ENCODE measurements around the gene KIAA0408. TPM values are rescaled to one million over a fixed set of nuclear protein-coding genes. Genes with fewer than 3 reads are reported as not detected.
A peak's percentile ranks its signal among the peaks of the same experiment; 100 is the strongest.
"Not testable (repeated sequence)": the region's sequence is repeated elsewhere in the genome, so short reads cannot be mapped to it uniquely, and the experiment has no call there.

Gene KIAA0408
- total RNA-seq, 2 donors from 2014 or later, result 1.5 to 1.8 TPM

DNA sequence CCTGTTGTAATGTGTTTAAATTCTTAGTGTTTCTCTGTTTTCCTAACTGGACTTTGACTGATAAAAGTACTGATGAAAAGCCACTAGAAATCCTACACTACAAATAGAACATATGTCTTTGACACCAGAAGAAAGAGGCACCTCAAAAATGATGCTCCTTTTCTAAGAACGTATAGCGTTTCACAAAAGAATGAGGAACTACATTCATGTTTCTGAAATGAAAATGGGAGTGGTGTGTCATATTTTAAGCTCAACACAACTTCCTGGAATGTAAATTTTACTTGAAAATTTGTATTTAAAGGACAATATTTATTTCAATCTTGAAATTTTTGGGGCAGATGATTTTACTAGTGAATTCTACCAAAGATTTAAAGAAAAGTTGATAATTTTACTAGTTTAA is 35.3 kb downstream of the KIAA0408 start:
- no peak for DNase-seq (ENCODE audit: low spot score)
- Histone ChIP-seq H3K27ac (no peak overlapping the region), H3K27me3 (no peaks in the 10 kb centered on the region), H3K9me3 (no peaks in the 10 kb centered on the region), H3K4me3 (no peak overlapping the region), H3K4me1 (no peaks in the 10 kb centered on the region), H3K36me3 (no peaks in the 10 kb centered on the region)
- TF ChIP-seq, protein P1, sequence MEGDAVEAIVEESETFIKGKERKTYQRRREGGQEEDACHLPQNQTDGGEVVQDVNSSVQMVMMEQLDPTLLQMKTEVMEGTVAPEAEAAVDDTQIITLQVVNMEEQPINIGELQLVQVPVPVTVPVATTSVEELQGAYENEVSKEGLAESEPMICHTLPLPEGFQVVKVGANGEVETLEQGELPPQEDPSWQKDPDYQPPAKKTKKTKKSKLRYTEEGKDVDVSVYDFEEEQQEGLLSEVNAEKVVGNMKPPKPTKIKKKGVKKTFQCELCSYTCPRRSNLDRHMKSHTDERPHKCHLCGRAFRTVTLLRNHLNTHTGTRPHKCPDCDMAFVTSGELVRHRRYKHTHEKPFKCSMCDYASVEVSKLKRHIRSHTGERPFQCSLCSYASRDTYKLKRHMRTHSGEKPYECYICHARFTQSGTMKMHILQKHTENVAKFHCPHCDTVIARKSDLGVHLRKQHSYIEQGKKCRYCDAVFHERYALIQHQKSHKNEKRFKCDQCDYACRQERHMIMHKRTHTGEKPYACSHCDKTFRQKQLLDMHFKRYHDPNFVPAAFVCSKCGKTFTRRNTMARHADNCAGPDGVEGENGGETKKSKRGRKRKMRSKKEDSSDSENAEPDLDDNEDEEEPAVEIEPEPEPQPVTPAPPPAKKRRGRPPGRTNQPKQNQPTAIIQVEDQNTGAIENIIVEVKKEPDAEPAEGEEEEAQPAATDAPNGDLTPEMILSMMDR (IDR thresholded peaks at IDR 0.05), result no peak

DNA sequence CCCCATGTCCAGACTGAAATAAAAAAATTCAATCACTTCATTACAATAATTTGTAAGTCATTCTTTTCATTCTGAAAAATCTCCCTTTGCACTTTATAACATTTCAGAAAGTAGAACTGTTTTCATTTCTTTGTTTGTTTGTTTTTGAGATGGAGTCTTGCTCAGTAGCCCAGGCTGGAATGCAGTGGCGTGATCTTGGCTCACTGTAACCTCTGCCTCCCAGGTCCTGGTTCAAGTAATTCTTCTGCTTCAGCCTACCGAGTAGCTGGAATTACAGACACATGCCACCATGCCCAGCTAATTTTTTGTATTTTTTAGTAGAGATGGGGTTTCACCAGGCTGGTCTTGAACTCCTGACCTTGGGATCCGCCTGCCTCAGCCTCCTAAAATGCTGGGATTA is 38.0 kb downstream of the KIAA0408 start:
- H3K27ac ChIP-seq; H3K9me3 ChIP-seq; DNase-seq (ENCODE audit: low spot score); H3K27me3 ChIP-seq; H3K4me1 ChIP-seq; H3K36me3 ChIP-seq; H3K4me3 ChIP-seq: not testable (repeated sequence)

DNA sequence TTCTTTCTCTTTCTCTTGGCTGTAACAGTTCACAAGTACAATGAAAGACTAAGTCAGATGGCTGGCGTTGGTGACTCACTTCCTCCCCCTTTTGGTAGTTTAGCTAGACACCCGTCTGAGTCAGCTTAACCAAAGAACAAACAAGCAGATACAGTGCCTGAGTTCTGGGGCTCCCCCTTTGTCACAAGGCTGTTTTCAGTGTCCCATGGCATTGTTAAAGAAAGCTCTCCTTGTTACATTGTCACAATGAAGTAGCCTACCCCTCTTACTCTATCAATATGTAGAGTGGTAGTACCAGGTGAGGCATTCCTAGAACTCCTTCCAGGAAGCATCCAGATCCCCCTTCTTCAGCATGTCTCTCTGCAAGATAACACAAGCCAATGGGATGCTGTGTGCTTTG is 38.6 kb downstream of the KIAA0408 start:
- Histone ChIP-seq H3K27ac (no peak overlapping the region), H3K9me3 (no peaks in the 10 kb centered on the region), H3K27me3 (no peaks in the 10 kb centered on the region), H3K4me3 (no peak overlapping the region), H3K36me3 (no peaks in the 10 kb centered on the region), H3K4me1 (no peaks in the 10 kb centered on the region)
- peak; percentile 91 for DNase-seq (ENCODE audit: low spot score)
- TF ChIP-seq, protein P1 (IDR thresholded peaks at IDR 0.05), result peak; percentile 12 to 60

DNA sequence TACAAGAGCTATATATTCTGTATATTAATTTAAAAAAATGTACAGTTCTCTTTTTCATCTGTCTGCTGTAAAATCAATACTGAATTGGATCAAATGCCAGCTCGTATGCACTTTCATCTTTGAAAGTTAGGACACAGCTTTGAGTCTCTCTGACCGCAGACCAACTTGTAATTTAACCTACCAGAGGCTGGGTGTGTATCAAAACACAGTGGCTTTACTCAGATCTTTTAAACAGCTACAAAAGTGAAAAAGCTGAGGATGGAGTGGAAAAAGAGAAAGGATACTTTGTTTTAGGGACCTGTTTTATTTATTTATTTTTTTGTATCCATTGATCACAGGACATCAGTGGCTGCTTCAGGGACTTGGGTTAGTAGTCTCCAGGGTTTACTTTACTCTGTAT is 44.1 kb downstream of the KIAA0408 start:
- no peak overlapping the region for H3K27ac ChIP-seq
- no peak for DNase-seq (ENCODE audit: low spot score)
- no peak overlapping the region for H3K4me3 ChIP-seq
- H3K27me3 ChIP-seq, result no peaks in the 10 kb centered on the region
- no peaks in the 10 kb centered on the region for H3K36me3 ChIP-seq
- TF ChIP-seq, protein P1 (IDR thresholded peaks at IDR 0.05), result no peak
- H3K4me1 ChIP-seq, result no peaks in the 10 kb centered on the region
- H3K9me3 ChIP-seq, result no peaks in the 10 kb centered on the region

DNA sequence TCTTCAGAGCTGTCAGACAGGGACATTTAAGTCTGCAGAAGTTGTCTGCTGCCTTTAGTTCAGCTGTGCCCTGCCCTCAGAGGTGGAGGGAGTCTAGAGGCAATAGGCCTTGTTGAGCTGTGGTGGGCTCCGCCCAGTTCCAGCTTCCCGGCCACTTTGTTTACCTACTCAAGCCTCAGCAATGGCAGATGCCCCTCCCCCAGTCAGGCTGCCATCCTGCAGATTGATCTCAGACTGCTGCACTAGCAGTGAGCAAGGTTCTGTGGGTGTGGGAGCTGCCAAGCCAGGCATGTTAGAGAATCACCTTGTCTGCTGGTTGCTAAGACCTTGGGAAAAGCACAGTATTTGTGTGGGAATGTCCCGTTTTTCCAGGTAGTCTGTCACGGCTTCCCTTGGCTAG is 46.1 kb downstream of the KIAA0408 start:
- not testable (repeated sequence) for H3K27me3 ChIP-seq; H3K36me3 ChIP-seq; H3K4me3 ChIP-seq; DNase-seq (ENCODE audit: low spot score); H3K4me1 ChIP-seq; H3K27ac ChIP-seq; H3K9me3 ChIP-seq

DNA sequence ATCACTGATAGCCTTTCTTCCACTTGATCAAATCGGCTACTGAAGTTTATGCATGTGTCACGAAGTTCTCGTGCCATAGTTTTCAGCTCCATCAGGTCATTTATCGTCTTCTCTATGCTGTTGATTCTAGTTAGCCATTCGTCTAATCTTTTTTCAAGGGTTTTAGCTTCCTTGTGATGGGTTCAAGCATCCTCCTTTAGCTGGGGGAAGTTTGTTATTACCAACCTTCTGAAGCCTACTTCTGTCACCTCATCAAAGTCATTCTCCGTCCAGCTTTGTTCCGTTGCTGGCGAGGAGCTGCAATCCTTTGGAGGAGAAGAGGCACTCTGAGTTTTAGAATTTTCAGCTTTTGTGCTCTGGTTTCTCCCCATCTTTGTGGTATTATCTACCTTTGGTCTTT is 47.2 kb downstream of the KIAA0408 start:
- H3K4me1 ChIP-seq; H3K9me3 ChIP-seq; H3K27me3 ChIP-seq; DNase-seq (ENCODE audit: low spot score); H3K36me3 ChIP-seq; H3K4me3 ChIP-seq; H3K27ac ChIP-seq: not testable (repeated sequence)

Other genes starting within 250 kb of the KIAA0408 start
- gene RNF146, start 192.5 kb downstream of the KIAA0408 start, total RNA-seq, result 10 to 100 TPM; 41.3 to 44.8 TPM
- gene ECHDC1, start 115.8 kb downstream of the KIAA0408 start, total RNA-seq, result 10 to 100 TPM; 29.8 to 37.3 TPM
- gene C6orf58, start 117.8 kb upstream of the KIAA0408 start, total RNA-seq, result not detected